ENCODE results near the gene PROS1.
"Not testable (repeated sequence)": the region's sequence is repeated elsewhere in the genome, so short reads cannot be mapped to it uniquely, and the experiment has no call there.

- not testable (repeated sequence) for TF ChIP-seq YY1 (IDR thresholded peaks at IDR 0.05; ENCODE audit: insufficient read depth, insufficient read length); ZNF274 (IDR thresholded peaks at IDR 0.05; ENCODE audit: low read depth, low read length)
Observed at GRCh38 chr3:93877427-93877826, 96.3 kb downstream of the PROS1 start.

All from NT2/D1 (cell line).